HG02763 (cell line): ENCODE data around the gene BIRC6.
"Not testable (repeated sequence)": the region's sequence is repeated elsewhere in the genome, so short reads cannot be mapped to it uniquely, and the experiment has no call there.

Source experiments
- ATAC-seq: cut with Tn5 transposase; IDR thresholded peaks from one replicate; pipeline ENCODE4 v1.9.1; 2021; ENCODE audit warnings: mild to moderate bottlenecking, moderate library complexity; ENCODE audit not compliant: unreplicated experiment

BIRC6 gene

DNA sequence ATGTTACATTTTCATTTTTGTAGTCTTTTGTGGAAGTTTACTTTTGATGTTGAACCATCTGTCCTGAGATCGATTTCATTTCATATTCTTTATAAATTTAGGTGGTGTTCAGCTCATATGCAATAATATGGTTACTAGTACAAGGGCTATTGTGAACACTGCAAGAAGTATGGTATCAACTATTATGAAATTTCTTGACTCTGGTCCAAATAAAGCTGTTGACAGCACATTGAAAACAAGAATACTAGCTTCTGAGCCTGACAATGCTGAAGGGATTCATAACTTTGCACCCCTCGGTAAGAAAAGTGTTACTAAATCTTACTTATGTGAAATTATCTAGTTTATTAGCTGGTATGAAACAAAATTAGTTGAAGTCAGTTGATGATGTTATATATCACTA lies 146.1 kb downstream of the BIRC6 start:
- ATAC-seq = no peak

DNA sequence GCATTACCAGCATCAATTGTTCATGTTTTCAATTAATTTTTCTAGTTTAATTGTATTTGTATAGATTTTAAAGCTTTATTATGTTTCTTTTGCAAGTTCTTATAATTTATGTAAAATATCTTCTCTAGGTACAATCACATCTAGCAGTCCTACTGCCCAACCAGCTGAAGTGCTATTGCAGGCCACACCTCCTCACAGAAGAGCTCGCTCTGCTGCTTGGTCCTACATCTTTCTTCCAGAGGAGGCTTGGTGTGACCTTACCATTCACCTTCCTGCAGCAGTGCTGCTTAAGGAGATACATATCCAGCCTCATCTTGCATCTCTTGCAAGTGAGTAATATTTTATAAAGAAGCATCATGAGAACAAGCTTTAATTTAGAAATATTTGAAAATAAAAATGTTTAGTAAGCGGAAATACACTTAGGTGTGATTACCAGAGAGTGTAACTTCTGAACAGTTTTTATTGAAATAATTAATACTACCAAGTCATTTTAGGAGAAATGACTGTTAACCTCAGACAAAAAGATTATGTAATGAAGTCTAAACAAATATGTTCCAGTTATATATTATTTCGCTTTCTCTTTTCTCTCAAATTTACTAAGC lies 148.2 kb downstream of the BIRC6 start:
- no peak for ATAC-seq

DNA sequence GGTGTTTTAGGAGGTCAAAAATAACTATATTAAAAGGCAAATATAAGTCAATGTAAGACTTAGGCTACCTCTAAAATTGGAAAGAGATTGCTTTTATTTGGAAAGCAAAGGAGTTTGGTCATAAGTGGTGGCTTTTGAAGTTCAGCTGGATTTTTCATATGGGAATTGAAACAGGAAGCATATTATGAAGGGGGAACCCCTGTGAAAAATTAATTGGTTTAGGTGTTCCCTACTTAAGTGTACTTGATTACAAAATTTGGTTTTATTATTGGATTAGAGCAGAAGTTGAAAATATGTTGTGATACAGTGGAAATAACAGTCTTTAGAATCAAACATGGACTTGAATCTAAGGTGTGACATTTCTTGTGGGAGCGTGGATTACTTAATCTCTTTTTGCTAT lies 149.6 kb downstream of the BIRC6 start:
- ATAC-seq = no peak

DNA sequence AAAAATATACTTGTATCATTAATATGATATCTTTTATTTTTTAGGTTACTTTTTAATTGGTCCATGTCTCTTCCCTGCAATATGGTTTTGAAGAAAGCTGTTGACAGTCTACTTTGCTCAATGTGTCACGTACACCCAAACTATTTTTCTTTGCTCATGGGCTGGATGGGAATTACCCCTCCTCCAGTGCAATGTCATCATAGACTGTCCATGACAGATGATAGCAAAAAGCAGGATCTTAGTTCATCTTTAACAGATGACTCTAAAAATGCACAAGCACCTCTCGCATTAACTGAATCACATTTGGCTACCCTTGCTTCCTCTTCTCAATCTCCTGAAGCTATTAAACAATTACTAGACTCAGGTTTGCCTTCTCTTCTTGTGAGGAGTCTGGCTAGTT lies 158.1 kb downstream of the BIRC6 start:
- ATAC-seq = no peak

DNA sequence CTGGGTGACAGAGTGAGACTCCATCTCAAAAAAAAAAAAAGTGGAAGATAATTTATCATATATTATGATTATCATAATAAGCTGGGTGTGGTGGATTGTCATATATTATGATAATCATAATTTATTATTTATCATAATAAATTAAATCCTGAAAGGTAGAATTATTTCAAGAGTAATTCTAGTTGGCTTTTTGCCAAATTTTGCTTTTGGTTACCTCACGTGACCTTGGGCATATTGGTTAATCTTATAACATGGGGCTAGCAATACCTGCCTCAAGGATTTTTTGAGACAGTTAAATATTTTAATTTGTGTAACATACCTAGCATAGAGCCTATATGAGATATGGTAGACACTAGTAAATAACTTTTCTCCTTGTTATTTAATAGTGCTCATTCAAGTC lies 159.7 kb downstream of the BIRC6 start:
- no peak for ATAC-seq

DNA sequence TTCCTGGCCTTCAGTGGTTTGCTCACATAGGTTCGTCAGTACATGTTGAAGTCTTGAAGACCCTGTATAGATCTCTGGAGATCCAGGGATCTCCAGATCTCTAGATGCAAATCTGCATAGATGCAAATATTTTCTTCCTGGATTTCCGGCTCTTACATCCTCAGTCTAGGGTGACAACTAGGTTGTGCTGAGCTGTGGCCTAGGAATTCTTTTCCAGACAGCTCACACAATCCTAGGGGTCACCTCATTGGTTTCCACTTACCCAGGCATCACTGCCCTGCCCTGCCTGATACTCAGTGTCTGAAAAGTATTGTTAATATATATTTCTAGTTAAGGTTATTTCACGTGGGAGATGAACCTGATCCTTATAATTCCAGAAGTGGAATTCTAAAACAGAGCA lies 165.9 kb downstream of the BIRC6 start:
- ATAC-seq = no peak

DNA sequence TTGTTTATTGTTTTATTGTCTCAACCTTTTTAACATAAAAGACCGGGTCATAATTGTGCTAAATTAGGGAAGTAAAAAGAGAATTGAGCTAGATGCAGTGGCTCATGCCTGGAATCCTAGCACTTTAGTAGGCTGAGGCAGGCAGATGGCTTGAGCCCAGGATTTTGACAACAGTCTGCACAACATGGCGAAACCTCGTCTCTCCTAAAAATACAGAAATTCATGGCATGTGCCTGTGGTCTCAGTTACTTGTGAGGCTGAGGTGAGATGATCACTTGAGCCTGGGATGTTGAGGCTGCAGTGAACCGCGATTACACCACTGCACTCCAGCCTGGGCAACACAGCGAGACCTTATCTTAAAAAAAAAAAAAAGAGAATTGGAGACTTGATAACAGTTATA lies 166.9 kb downstream of the BIRC6 start:
- ATAC-seq = no peak

DNA sequence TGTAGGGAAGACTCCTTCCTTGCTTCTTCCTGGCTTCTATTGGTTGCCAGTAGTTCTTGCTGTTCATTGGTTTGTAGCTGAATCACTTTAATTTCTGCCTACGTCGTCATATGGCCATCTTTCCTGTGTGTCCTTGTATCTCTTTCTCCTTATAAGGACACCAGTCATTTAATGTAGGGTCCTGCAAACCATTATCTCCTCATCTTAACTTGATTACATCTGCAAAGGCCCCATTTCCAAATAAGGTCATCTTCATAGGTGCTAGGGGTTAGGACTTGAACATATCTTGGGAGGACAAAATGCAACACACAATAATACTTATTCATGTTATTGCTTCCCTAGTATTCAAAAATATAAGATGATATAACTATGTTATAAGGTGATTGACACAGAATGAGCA lies 175.5 kb downstream of the BIRC6 start:
- ATAC-seq = no peak

DNA sequence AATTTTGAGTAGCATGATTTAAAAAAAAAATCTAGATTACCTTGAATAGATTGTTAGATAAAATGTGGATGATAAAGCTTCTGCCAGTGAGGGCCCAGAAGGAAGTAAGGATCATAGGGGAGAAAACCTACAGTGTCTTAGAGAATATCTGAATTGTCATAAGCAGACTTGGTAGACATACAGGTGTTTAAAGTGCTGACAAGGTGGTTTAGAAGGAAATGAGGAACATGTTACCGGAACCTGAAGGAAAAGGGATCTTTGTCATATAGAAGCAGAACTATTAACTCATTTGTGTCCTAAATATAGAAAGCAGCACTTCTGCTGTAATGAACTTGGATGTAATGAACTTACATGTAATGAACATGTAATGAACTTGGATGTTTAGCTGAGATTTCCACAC lies 176.1 kb downstream of the BIRC6 start:
- no peak for ATAC-seq

DNA sequence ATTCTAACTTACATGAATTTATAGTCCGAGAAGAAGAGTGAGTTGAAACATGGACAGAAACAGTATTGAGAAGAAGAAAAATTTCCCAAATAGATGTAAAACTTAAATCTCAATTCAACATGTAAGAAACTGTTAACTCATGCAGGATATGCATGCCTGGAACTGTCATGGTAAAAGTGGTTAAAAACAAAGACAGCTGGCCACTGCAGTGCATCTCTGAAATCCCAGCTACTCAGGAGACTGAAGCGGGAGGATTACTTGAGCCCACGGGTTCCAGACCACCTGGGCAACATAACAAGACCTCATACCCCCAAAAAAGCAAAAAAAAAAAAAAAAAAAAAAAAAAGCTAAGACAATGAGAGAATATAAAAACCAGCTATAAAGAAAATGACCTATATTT lies 178.0 kb downstream of the BIRC6 start:
- no peak for ATAC-seq

DNA sequence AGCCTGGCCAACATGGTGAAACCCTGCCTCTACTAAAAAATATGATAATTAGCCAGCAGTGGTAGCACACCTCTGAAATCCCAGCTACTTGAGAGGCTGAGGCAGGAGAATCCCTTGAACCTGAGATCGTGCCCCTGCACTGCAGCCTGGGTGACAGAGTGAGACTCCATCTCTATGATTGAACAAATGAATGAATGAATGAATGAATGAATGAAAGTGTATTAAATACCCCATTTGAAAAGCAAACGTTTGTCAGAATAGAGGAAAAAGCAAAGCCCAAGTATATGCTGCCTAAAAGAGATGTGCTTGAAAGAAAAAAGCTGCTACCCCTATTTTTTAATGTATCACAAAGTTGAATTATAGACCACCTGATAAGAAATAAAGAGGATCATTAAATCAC lies 181.9 kb downstream of the BIRC6 start:
- no peak for ATAC-seq

DNA sequence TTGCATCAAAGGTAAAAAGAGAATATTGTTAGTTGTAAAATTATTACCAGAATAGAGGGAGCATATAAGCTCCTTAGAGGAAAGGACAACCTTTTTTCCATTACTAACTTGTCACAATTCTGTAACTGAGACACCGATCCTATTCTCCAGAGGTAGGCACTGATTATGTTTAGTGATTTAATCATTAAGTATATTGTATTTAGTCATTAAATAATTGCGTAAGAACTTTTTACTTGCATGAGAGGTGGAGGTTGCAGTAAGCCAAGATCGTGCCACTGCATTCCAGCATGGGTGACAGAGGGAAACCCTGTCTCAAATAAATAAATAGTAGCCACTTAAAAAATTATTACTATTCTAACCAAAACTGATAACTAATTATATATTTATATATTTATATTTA lies 195.7 kb downstream of the BIRC6 start:
- not testable (repeated sequence) for ATAC-seq

DNA sequence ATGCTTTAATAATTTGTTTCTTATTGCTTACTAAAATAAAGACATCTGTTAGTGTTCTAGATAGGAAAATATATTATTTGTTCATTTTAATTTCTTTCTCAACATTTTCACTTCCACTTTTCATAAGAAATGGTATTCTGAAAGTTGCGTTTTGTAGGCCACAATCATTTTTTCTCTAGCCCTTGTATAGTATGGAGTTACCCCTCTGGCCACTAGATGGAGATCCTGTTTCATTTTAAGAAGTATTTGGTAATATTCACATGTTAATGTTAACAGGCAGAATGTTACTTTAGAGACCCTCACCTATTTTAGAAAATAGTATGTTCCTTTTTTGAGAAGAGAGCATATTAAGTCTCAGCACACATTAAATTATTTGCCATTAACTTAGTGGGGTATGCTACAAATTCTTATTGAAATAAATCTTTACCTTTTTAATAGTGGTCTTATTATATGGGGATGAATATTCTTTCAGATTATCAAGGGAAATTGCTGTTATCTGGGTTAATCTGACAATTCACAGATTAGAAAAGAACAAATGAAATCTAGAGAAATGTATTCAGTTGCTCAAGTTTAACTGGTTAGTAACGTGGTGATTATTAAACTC lies 197.1 kb downstream of the BIRC6 start:
- ATAC-seq = peak; percentile 64

DNA sequence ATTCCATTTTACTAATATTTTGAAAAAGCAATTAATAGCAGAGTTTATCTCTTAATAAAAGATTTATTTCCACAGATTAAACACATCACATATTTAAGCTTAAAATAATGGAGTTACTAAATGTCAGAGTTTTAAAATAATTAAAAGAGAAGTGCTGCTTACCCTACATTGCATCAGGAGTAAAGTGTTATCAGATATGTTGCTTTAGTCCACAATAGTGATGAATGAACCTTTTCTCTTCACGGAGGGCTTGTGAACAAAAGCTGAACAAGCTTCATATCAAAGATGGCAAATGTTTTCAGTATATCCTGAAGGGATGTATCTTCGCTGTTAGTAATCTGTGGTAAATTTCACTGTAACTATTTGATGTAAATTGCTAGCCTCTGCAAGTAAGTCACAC lies 201.7 kb downstream of the BIRC6 start:
- no peak for ATAC-seq

DNA sequence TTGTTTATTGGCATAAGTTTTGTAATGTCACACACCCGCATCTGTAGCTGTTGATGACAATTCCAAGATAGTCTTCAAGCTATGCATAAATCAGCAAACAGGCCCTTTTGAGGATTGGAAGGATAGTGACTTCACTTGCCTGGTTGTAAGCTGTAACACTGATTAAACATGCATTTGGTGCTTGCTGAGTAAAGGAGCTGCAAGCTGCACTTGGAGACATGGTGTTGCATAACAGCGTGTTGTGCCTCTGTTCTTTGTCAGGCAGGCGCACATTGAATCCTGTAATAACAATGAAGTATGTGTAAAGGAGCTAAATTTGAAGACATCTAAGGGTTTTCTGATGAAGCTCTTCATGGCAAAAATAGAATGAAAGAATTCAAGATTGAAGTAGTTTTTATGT lies 202.3 kb downstream of the BIRC6 start:
- no peak for ATAC-seq

DNA sequence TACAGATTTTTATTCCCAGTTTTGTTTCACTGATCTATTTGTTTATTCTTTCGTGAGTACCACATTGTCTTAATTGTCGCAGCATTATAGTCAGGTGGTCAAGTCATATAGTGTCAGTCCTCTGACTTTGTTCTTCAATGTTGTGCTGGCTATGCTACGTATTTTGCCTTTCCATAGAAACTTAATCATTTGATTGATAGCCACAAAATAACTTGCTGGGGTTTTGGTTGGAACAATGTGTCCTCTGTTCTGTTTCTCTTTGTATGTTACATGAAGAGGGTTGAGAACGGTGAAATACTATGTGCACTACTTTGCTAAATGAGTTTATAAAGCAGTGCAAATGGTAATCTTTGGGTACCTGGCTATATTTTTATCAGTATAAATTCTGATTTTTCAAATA lies 206.1 kb downstream of the BIRC6 start:
- ATAC-seq = no peak

DNA sequence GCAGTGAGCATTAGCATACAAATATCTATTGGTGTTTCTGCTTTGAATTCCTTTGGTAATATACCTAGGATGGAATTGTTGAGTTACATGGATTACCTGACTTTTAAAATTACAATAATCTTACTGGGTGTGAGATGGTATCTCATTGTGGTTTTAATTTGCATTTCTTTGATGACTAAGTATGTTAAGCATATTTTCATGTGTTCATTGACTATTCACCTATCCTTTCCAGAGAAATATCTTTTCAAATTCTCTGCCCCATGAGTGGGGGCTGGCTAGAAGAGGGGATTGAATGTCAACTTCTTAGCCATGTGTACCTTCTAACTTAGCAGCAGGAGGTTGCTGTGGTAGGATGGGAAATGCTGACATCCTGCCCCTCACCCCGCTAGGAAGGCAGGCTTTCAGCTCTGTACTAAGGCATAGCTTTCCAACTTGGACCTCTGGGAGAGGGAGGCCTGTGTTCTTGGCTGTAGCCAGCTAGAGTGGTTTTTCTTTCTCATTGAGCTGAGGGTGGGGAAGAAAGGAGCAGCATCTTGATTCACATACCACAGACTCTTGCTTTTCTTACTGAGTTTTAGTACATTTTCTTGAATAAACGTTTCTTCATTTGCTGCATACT lies 207.7 kb downstream of the BIRC6 start:
- no peak for ATAC-seq

DNA sequence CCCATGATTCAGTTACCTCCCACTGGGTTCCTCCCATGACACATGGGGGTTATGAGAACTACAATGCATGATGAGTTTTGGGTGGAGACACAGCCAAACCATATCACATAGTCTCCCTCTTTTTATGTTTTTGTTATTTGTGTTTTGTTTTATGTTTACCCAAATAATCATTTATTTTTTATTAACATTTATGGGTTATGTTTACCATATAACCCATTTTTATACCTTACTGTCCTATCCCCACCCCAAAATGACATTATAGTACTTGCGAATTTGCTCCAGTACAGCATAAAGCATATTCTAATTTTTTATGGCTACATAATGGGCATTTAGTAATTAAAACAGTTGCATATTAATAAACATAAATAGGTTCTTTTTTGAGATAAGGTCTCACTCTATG lies 209.1 kb downstream of the BIRC6 start:
- no peak for ATAC-seq

DNA sequence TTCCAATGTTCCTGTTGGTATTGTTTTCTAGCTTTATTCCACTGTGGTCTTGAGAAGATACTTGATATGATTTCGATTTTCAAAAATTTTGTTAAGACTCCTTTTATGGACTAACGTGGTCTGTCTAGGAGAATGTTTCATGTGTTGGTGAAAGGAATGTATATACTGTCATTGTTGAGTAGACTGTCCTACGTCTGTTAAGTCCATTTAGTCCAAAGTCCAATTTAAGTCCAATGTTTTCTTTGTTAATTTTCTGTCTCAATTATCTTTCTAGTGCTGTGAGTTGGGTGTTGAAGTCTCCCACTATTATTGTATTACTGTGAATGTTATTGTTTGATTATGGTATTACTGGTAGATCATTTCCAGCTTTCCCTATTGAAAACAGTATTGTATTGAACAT lies 215.2 kb downstream of the BIRC6 start:
- ATAC-seq = no peak

DNA sequence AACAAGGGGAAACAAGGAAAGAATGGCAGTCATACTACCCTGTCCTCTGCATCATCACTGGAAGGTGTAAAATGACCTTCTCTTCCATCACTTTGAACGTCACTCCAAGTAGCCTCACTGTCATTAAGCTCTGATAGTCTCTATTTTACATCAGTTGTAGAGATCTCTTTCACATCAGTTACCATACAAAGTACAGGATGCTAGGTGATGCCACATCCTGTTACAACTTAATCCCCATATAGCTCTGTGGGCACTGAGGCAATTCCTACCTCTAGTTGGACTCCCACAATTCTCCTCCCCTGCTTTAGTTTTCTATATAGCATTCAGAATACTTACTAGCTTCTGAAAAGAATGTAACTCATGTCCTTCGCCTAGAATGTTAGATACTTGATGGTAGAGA lies 215.9 kb downstream of the BIRC6 start:
- ATAC-seq = no peak

DNA sequence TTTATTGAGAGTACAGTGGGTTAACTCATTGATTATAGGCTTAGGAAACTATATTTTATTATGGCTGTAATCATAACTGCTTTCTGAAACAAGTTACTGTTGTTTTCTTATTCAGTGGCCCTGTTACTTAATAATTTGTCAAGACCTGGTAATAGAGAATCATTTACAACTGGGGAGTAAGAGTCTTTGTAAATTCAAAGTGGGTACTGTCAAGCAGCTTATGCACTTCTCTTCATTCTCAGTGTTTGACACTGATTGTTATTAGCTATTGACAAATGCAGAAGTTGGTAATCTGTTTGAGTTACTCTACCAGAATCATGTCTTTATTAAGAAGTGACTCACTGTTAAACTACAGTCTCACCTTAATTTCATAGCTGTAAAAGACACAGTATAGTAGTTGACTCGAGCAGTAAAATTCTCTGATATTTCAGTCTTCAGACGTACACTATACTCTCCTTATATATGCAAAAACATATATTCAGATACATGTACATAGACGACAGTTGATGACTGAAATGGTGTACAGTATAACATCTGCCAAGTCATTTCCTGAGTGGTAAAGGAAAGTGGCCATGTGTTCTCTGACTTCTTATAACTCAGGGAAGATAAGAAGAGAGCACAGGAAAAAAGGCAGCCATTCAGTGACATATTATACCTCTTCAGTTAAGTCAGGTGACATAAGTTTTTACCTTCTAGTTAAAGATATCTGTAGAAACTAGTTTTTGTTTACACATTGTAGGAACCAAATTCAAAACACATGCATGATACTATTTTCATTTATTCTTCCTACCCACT lies 235.0 kb downstream of the BIRC6 start:
- peak; percentile 52 for ATAC-seq

DNA sequence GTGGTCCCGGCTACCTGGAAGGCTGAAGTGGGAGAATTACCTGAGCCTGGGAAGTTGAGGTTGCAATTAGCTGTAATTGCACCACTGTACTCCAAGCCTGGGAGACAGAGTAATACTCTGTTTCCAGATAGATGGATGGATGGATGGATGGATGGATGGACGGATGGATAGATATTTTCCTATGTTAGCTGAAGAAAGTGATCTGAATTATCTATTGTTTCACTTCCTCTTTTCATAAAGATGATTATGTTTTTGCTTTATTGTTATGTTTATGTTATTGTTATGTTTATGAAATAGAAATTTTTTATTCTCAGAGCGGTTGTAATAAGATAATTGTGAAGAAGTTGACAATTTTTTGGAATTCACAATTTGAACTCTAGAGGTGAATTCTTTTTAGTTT lies 237.8 kb downstream of the BIRC6 start:
- no peak for ATAC-seq
